Smooth muscle cell (in vitro differentiated cells): ENCODE data around the gene MRPS22. TPM values are rescaled to one million over a fixed set of nuclear protein-coding genes. Genes with fewer than 3 reads are reported as not detected.

Source experiments
- DNase-seq: peaks from one replicate; lab custom pipeline; 2025; ENCODE audit not compliant: unreplicated experiment; lab: John Stamatoyannopoulos, UW
- H2AFZ ChIP-seq: fragments of 200-600 bp; sonication (generic); 2 replicates; pipeline ENCODE4 v1.6.0; 2016; ENCODE audit warnings: antibody characterized with exemption, low read depth, mild to moderate bottlenecking
- H3F3A ChIP-seq: fragments of 200-600 bp; sonication (generic); 2 replicates; pipeline ENCODE4 v1.6.0; 2017; ENCODE audit warnings: antibody characterized with exemption, low read depth
- H3K27ac ChIP-seq: fragments of 200-600 bp; sonication (generic); 2 replicates; pipeline ENCODE4 v1.5.1; 2016; ENCODE audit warnings: low read depth, mild to moderate bottlenecking
- H3K27me3 ChIP-seq: fragments of 200-600 bp; sonication (generic); 2 replicates; pipeline ENCODE4 v1.6.1; 2016; ENCODE audit warnings: low read depth, mild to moderate bottlenecking
- H3K36me3 ChIP-seq: fragments of 200-600 bp; sonication (generic); 2 replicates; pipeline ENCODE4 v1.5.1; 2016; ENCODE audit warnings: low read depth
- H3K4me1 ChIP-seq: fragments of 200-600 bp; sonication (generic); 2 replicates; pipeline ENCODE4 v1.5.1; 2016; ENCODE audit warnings: low read depth
- H3K4me2 ChIP-seq: fragments of 200-600 bp; sonication (generic); 2 replicates; pipeline ENCODE4 v1.6.0; 2016; ENCODE audit warnings: mild to moderate bottlenecking
- H3K4me3 ChIP-seq: fragments of 200-600 bp; sonication (generic); 2 replicates; pipeline ENCODE4 v1.5.1; 2016; ENCODE audit warnings: mild to moderate bottlenecking
- H3K79me2 ChIP-seq: fragments of 200-600 bp; sonication (generic); 2 replicates; pipeline ENCODE4 v1.6.0; 2016; ENCODE audit warnings: low read depth, mild to moderate bottlenecking
- H3K9ac ChIP-seq: fragments of 200-600 bp; sonication (generic); 2 replicates; pipeline ENCODE4 v1.6.0; 2016; ENCODE audit warnings: low read depth
- H3K9me3 ChIP-seq: fragments of 200-600 bp; sonication (generic); replicated peaks from 2 replicates; pipeline ENCODE4 v1.5.1; 2016; ENCODE audit warnings: low read depth
- H4K20me1 ChIP-seq: fragments of 200-600 bp; sonication (generic); 2 replicates; pipeline ENCODE4 v1.6.0; 2016; ENCODE audit warnings: low read depth
- WGBS: methylation state at CpG from one replicate; pipeline ENCODE4 v1.1.7; 2016; ENCODE audit warnings: low lambda C conversion rate; 5-methylcytosine and 5-hydroxymethylcytosine counted together
- polyA plus RNA-seq: library from polyadenylated mRNA; unstranded; fragments of >200 nt; fragmentation: Nextera tagmentation; extraction: Ambion mirVana; gene quantifications from 2 replicates; pipeline ENCODE4 v1.2.1, GENCODE V29; 2016
- total RNA-seq: library from RNA; depleted of rRNA; stranded (reverse); fragments of >200 nt; gene quantifications from 2 replicates; pipeline ENCODE4 v1.2.3, GENCODE V29; 2014
- TF ChIP-seq, protein P1 (sequence below): fragments of 200-600 bp; sonication (generic); IDR thresholded peaks from 2 replicates; pipeline ENCODE4 v1.5.1; 2017; ENCODE audit warnings: borderline replicate concordance, mild to moderate bottlenecking, antibody characterized with exemption; ENCODE audit not compliant: insufficient read depth, poor library complexity, severe bottlenecking

The MRPS22 gene
- total and polyA plus RNA-seq, 2 experiments from 2014 or later = 70.5 to 96.0 TPM

DNA sequence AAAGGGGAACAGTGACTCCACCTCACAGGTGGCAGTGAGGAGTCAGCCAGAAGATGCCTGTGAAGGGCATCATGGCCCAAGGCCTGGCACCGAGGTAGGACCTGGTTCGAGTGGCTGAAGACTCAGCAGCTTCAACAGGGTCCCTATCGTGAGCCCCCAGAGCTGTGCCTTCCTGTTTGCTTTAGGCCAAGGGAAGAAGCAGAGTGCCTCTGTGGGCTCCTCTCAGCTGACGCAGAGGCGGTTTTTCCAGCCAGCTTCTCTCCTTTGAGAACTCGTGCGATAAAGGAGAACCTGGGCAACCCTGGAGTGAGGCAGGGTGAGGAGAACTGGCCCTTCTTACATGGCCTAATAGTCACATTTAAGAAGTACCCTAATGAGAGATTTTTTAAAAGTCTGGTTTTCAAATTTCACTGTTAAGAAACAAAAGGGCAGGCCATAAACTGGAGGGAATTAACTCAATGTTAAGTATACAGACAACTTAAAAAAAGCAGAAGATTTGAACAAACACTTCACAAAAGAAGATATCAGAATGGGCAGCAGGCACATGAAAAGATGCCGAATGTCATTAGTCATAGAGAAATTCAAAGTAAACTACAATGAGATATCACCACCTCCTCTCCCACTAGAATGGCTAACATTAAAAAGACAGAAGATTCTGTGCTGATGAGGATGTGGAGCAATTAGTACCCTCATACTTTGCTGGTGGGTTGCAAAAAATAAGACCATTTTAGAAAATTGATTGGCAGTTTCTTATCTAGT, 23.1 kb upstream of the MRPS22 start:
- no peaks in the 10 kb centered on the region for H3K79me2 ChIP-seq
- no peaks in the 10 kb centered on the region for H4K20me1 ChIP-seq
- H3K36me3 ChIP-seq = no peaks in the 10 kb centered on the region
- H3K9ac ChIP-seq = no peak overlapping the region
- no peak overlapping the region for H3K27ac ChIP-seq
- peaks cover 3% of the 10 kb centered on the region for H3K27me3 ChIP-seq
- TF ChIP-seq, protein P1, sequence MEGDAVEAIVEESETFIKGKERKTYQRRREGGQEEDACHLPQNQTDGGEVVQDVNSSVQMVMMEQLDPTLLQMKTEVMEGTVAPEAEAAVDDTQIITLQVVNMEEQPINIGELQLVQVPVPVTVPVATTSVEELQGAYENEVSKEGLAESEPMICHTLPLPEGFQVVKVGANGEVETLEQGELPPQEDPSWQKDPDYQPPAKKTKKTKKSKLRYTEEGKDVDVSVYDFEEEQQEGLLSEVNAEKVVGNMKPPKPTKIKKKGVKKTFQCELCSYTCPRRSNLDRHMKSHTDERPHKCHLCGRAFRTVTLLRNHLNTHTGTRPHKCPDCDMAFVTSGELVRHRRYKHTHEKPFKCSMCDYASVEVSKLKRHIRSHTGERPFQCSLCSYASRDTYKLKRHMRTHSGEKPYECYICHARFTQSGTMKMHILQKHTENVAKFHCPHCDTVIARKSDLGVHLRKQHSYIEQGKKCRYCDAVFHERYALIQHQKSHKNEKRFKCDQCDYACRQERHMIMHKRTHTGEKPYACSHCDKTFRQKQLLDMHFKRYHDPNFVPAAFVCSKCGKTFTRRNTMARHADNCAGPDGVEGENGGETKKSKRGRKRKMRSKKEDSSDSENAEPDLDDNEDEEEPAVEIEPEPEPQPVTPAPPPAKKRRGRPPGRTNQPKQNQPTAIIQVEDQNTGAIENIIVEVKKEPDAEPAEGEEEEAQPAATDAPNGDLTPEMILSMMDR = no peak
- no peak overlapping the region for H3K4me2 ChIP-seq
- WGBS = 90% methylated on average over 8 of the region's 8 CpGs
- H2AFZ ChIP-seq = no peak overlapping the region
- no peaks in the 10 kb centered on the region for H3F3A ChIP-seq
- no peak for DNase-seq
- H3K4me1 ChIP-seq = no peaks in the 10 kb centered on the region
- H3K4me3 ChIP-seq = no peak overlapping the region
- no peaks in the 10 kb centered on the region for H3K9me3 ChIP-seq

GRCh38 chr3:139322346-139322745, 21.5 kb upstream of the MRPS22 start:
- no peak for DNase-seq
- 86% methylated on average over 5 of the region's 5 CpGs for WGBS
- H3F3A ChIP-seq = no peaks in the 10 kb centered on the region

DNA sequence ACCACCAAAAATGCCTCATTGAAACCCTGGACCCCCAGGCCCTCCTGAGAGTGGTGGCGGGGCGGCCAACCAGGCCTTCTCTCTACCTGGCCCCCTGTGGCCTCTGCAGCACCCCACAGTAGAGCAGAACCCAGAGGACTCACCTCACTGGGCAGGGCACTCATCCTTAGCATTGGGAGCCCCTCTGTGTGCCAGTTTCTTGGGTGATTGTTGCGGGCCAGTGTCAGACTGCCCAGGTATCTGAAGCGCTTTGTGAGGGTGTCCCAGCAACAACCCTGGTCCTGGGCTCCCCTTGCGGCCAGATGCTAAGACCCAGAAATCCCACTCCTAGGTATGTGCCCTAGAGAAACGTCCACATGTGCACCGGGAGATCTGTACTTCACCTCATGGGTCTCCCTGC, 20.7 kb upstream of the MRPS22 start:
- peaks cover 3% of the 10 kb centered on the region for H3K27me3 ChIP-seq
- H3K36me3 ChIP-seq = no peaks in the 10 kb centered on the region
- TF ChIP-seq, protein P1 = no peak
- no peaks in the 10 kb centered on the region for H3K4me1 ChIP-seq
- H3K9ac ChIP-seq = no peak overlapping the region
- H3K4me3 ChIP-seq = no peak overlapping the region
- no peak overlapping the region for H2AFZ ChIP-seq
- no peaks in the 10 kb centered on the region for H4K20me1 ChIP-seq
- H3K79me2 ChIP-seq = no peaks in the 10 kb centered on the region
- no peak for DNase-seq
- H3K27ac ChIP-seq = no peak overlapping the region
- WGBS = 91% methylated on average over 7 of the region's 7 CpGs
- H3F3A ChIP-seq = no peaks in the 10 kb centered on the region
- H3K9me3 ChIP-seq = no peaks in the 10 kb centered on the region
- no peak overlapping the region for H3K4me2 ChIP-seq

More at GRCh38 chr3:139322346-139322745, 21.5 kb upstream of the MRPS22 start:
- Histone ChIP-seq H3K9ac (no peak overlapping the region), H3K4me1 (no peaks in the 10 kb centered on the region), H3K27ac (no peak overlapping the region), H2AFZ (no peak overlapping the region), H3K4me2 (no peak overlapping the region), H3K9me3 (no peaks in the 10 kb centered on the region), H3K36me3 (no peaks in the 10 kb centered on the region), H3K4me3 (no peak overlapping the region), H3K27me3 (peaks cover 3% of the 10 kb centered on the region), H4K20me1 (no peaks in the 10 kb centered on the region), H3K79me2 (no peaks in the 10 kb centered on the region)
- TF ChIP-seq, protein P1 = no peak

GRCh38 chr3:139324456-139324855, 19.4 kb upstream of the MRPS22 start:
- WGBS = 78% methylated on average over 5 of the region's 5 CpGs
- peaks cover 3% of the 10 kb centered on the region for H3K27me3 ChIP-seq
- H2AFZ ChIP-seq = no peak overlapping the region
- no peak for DNase-seq
- TF ChIP-seq, protein P1 = no peak
- no peaks in the 10 kb centered on the region for H3K4me1 ChIP-seq
- H3K9me3 ChIP-seq = no peaks in the 10 kb centered on the region
- no peak overlapping the region for H3K4me3 ChIP-seq
- no peaks in the 10 kb centered on the region for H3K79me2 ChIP-seq
- H3K36me3 ChIP-seq = no peaks in the 10 kb centered on the region
- no peak overlapping the region for H3K9ac ChIP-seq
- H3F3A ChIP-seq = no peaks in the 10 kb centered on the region
- H4K20me1 ChIP-seq = no peaks in the 10 kb centered on the region
- H3K27ac ChIP-seq = no peak overlapping the region
- H3K4me2 ChIP-seq = no peak overlapping the region
